Measurements from ENCODE around the gene UBFD1.

UBFD1 gene

GRCh38 chr16:23520500-23520899 lies 37.0 kb upstream of the UBFD1 start:
- no peaks in the 10 kb centered on the region for H3K9me3 Mint-ChIP-seq
- no peak overlapping the region for H3K4me3 Mint-ChIP-seq
- no peaks in the 10 kb centered on the region for H3K27me3 Mint-ChIP-seq
- peaks cover 59% of the 10 kb centered on the region for H3K36me3 Mint-ChIP-seq (ENCODE audit: low read depth)
- no peak overlapping the region for H3K27ac Mint-ChIP-seq
- peaks cover 34% of the 10 kb centered on the region for H3K4me1 Mint-ChIP-seq (ENCODE audit: low read depth)

- no peak overlapping the region for H3K4me3 Mint-ChIP-seq
- no peaks in the 10 kb centered on the region for H3K27me3 Mint-ChIP-seq
- H3K27ac Mint-ChIP-seq: no peak overlapping the region
- H3K4me1 Mint-ChIP-seq (ENCODE audit: low read depth): peaks cover 27% of the 10 kb centered on the region
- peaks cover 58% of the 10 kb centered on the region for H3K36me3 Mint-ChIP-seq (ENCODE audit: low read depth)
- no peaks in the 10 kb centered on the region for H3K9me3 Mint-ChIP-seq
Observed at GRCh38 chr16:23521037-23521743, 36.3 kb upstream of the UBFD1 start.

- peaks cover 20% of the 10 kb centered on the region for H3K4me1 Mint-ChIP-seq (ENCODE audit: low read depth)
- no peaks in the 10 kb centered on the region for H3K9me3 Mint-ChIP-seq
- H3K36me3 Mint-ChIP-seq (ENCODE audit: low read depth): peaks cover 54% of the 10 kb centered on the region
- H3K27ac Mint-ChIP-seq: no peak overlapping the region
- H3K27me3 Mint-ChIP-seq: no peaks in the 10 kb centered on the region
- no peak overlapping the region for H3K4me3 Mint-ChIP-seq
Observed at GRCh38 chr16:23521965-23522364, 35.6 kb upstream of the UBFD1 start.

- no peaks in the 10 kb centered on the region for H3K9me3 Mint-ChIP-seq
- H3K36me3 Mint-ChIP-seq (ENCODE audit: low read depth): peaks cover 63% of the 10 kb centered on the region
- no peak overlapping the region for H3K4me3 Mint-ChIP-seq
- H3K4me1 Mint-ChIP-seq (ENCODE audit: low read depth): peaks cover 12% of the 10 kb centered on the region
- no peaks in the 10 kb centered on the region for H3K27me3 Mint-ChIP-seq
- no peak overlapping the region for H3K27ac Mint-ChIP-seq
Observed at GRCh38 chr16:23523321-23523720, 34.2 kb upstream of the UBFD1 start.

DNA sequence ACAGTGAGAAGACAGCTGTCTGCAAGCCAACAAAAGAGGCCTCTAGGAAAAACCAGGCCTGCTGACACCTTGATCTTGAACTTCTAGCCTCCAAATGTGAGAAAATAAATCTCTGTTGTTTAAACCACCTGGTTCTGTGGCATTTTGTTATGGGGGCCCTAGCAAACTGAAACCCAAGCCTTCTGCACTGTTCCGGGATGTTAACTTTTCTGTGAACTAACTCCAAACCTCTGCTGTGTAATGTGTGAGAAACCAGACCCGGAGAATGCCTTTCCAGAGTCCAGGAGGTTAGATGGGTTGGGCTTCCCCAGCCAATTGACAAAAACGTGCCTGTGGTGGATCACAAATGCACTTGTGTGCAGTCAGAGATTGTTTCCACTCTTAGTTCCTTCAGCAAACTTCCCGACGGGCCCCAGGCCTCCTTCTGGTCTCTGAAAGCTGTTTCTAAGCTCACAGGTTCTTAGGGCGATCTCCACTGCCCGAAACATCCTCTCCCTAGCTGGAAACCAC lies 33.6 kb upstream of the UBFD1 start:
- no peaks in the 10 kb centered on the region for H3K27me3 Mint-ChIP-seq
- H3K9me3 Mint-ChIP-seq: no peaks in the 10 kb centered on the region
- H3K4me3 Mint-ChIP-seq: no peak overlapping the region
- no peak overlapping the region for H3K27ac Mint-ChIP-seq
- peaks cover 69% of the 10 kb centered on the region for H3K36me3 Mint-ChIP-seq (ENCODE audit: low read depth)
- peaks cover 8% of the 10 kb centered on the region for H3K4me1 Mint-ChIP-seq (ENCODE audit: low read depth)

GRCh38 chr16:23524886-23525285 lies 32.6 kb upstream of the UBFD1 start:
- no peaks in the 10 kb centered on the region for H3K9me3 Mint-ChIP-seq
- no peak overlapping the region for H3K27ac Mint-ChIP-seq
- H3K4me3 Mint-ChIP-seq: no peak overlapping the region
- no peaks in the 10 kb centered on the region for H3K27me3 Mint-ChIP-seq
- no peaks in the 10 kb centered on the region for H3K4me1 Mint-ChIP-seq (ENCODE audit: low read depth)
- peaks cover 63% of the 10 kb centered on the region for H3K36me3 Mint-ChIP-seq (ENCODE audit: low read depth)

DNA sequence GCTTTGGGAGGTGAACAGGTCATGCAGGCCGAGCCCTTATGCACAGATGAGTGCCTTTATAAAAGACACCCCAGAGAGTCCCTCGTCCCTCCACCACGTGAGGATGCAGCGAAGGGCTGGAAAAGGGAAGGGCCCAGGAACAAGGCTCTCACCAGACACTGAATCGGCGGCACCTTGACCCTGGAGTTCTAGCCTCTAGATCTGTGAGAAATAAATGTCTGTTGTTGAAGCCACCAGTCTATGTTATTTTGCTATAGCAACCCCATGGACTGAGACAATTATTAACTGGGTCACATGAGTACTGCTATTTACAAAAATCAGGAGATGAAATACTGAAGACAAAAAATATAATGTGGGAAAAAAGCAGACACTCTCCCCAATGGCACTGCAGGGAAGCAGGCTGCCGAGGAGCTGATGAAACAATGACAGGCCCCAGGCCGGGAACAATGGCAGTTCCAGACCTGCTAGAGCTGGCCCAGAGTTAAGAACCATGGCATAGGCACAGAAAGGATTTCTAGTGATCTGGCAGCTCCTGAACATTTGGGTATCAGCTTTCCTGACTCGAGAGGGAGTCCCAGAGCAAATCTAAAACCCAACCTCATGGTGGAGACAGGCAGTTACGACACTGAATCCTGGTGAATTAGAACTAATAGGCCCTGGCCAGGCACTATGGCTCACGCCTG lies 29.4 kb upstream of the UBFD1 start:
- Mint-ChIP-seq H3K9me3 (no peaks in the 10 kb centered on the region), H3K4me3 (no peak overlapping the region), H3K36me3 (ENCODE audit: low read depth) (peaks cover 60% of the 10 kb centered on the region), H3K27ac (no peak overlapping the region), H3K27me3 (no peaks in the 10 kb centered on the region), H3K4me1 (ENCODE audit: low read depth) (no peaks in the 10 kb centered on the region)

GRCh38 chr16:23528644-23529310 lies 28.8 kb upstream of the UBFD1 start:
- Mint-ChIP-seq H3K27ac (no peak overlapping the region), H3K36me3 (ENCODE audit: low read depth) (peaks cover 60% of the 10 kb centered on the region), H3K4me1 (ENCODE audit: low read depth) (no peaks in the 10 kb centered on the region), H3K9me3 (no peaks in the 10 kb centered on the region), H3K4me3 (no peak overlapping the region), H3K27me3 (no peaks in the 10 kb centered on the region)

DNA sequence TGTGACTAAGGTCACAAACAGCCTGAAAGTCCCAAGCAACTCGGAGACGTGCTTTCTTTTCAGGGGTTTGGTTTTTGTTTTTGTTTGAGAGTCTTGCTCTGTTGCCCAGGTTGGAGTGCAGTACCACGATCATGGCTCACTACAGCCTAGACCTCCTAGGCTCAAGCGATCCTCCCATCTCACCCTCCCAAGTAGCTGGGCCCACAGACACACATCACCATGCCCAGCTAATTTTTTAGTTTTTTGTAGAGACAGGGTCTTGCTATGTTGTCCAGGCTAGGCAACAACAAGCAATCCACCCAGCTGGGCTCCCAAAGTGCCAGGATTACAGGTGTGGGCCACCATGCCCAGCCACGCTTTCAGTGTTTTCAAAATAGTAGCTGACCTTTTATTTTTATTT lies 27.5 kb upstream of the UBFD1 start:
- Mint-ChIP-seq H3K36me3 (ENCODE audit: low read depth) (peaks cover 57% of the 10 kb centered on the region), H3K9me3 (no peaks in the 10 kb centered on the region), H3K4me1 (ENCODE audit: low read depth) (no peaks in the 10 kb centered on the region), H3K27me3 (no peaks in the 10 kb centered on the region), H3K27ac (no peak overlapping the region), H3K4me3 (no peak overlapping the region)

DNA sequence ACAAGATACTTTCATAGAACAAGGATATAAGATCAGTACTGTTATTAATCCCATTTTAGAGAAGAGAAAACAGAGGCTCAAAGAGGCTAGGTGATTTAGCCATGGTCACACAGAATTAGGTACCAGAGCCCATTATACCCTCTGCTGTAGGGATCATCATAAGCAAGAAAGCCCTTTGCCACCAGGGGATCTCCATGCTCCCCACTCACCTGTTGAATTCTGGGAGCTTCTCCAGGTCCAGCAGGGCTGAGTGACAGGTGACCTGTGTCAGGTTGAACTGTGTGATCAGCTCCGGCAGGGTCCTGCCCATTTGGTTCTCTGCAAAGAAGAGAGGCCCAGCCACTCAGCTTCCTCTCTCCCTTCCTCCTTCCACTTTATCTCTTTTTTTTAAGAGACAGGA lies 25.1 kb upstream of the UBFD1 start:
- Mint-ChIP-seq H3K4me3 (no peak overlapping the region), H3K4me1 (ENCODE audit: low read depth) (no peaks in the 10 kb centered on the region), H3K27me3 (no peaks in the 10 kb centered on the region), H3K27ac (no peak overlapping the region), H3K36me3 (ENCODE audit: low read depth) (peaks cover 59% of the 10 kb centered on the region), H3K9me3 (no peaks in the 10 kb centered on the region)

DNA sequence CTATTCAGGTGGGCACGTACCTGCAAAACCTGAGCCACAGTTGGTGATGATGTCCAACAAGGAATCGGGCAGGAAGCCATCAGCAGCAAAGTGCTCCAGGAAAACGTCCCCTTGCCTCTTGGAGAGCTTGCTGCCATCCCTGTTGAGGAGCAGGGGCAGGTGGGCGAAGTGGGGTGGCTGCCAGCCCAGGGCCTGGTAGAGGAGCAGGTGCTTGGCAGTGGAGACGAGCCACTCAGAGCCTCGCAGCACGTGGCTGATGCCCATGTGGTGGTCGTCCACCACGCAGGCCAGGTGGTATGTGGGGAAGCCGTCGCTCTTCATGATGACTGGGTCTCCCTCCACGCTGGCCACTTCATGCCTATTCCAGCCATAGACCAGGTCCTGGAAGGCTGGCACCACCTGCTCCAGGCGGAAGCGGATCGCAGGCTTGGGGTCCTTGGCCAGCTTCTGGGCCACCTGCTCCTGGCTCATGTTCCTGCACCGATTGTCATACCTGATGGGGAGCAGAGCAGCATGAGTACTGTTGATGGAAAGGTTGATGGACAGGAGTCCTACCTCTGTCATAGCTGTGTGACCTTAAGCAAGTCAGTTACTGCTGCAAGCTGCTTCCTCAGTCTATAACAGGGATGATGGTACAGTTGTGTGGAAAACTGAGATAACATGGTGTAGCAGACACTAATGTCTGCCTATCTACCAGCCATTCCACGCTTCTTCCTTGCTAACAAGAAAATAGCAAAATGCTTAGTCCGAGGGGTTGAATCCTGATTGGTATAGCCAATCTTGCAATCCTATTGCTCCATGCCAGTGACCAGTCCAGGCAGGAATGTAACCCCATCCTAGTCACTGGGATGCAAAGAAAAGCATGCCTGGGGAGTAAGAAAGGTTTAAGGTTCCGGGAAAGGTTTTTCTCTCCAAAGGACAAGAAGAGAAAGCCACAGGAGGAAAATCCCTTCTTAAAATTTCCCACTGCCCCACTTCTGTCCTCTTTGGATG lies 22.4 kb upstream of the UBFD1 start:
- Mint-ChIP-seq H3K9me3 (no peaks in the 10 kb centered on the region), H3K36me3 (ENCODE audit: low read depth) (peaks cover 64% of the 10 kb centered on the region), H3K4me3 (no peak overlapping the region), H3K27me3 (no peaks in the 10 kb centered on the region), H3K4me1 (ENCODE audit: low read depth) (peaks cover 13% of the 10 kb centered on the region), H3K27ac (no peak overlapping the region)

GRCh38 chr16:23535901-23536300 lies 21.6 kb upstream of the UBFD1 start:
- Mint-ChIP-seq H3K9me3 (no peaks in the 10 kb centered on the region), H3K4me1 (ENCODE audit: low read depth) (peaks cover 13% of the 10 kb centered on the region), H3K27me3 (no peaks in the 10 kb centered on the region), H3K27ac (no peak overlapping the region), H3K4me3 (no peak overlapping the region), H3K36me3 (ENCODE audit: low read depth) (peaks cover 68% of the 10 kb centered on the region)

GRCh38 chr16:23537390-23537789 lies 20.1 kb upstream of the UBFD1 start:
- H3K4me1 Mint-ChIP-seq (ENCODE audit: low read depth): peaks cover 13% of the 10 kb centered on the region
- H3K27ac Mint-ChIP-seq: no peak overlapping the region
- H3K27me3 Mint-ChIP-seq: no peaks in the 10 kb centered on the region
- no peaks in the 10 kb centered on the region for H3K9me3 Mint-ChIP-seq
- no peak overlapping the region for H3K4me3 Mint-ChIP-seq
- peaks cover 64% of the 10 kb centered on the region for H3K36me3 Mint-ChIP-seq (ENCODE audit: low read depth)

DNA sequence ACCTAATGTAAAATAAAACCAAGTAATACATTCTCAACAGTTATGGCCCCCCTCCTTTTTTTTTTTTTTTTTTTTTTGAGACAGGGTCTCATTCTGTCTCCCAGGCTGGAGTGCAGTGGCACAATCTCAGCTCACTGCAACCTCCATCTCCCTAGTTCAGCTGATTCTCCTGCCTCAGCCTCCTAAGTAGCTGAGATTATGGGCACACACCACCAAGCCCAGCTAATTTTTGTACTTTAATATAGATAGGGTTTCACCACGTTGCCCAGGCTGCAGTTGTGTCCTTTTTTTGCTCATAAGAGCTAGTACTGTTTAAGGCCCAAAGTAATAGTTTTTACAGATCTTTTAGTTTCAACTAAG lies 18.6 kb upstream of the UBFD1 start:
- H3K27ac Mint-ChIP-seq: peak overlapping the region; percentile 81
- H3K4me3 Mint-ChIP-seq: no peak overlapping the region
- H3K36me3 Mint-ChIP-seq (ENCODE audit: low read depth): peaks cover 61% of the 10 kb centered on the region
- no peaks in the 10 kb centered on the region for H3K9me3 Mint-ChIP-seq
- no peaks in the 10 kb centered on the region for H3K27me3 Mint-ChIP-seq
- peaks cover 13% of the 10 kb centered on the region for H3K4me1 Mint-ChIP-seq (ENCODE audit: low read depth)

Measured in stimulated activated naive CD8-positive, alpha-beta T cell treated with anti-CD3 and anti-CD28 coated beads, Interleukin-15, Interleukin-2, amounts not matched to agents 100 ng/mL and 50 ng/mL, for 24 hours (primary cell).